NK-92 (cell line): Measurements from ENCODE around the gene DLG2.

Experiments used
- DNase-seq: peaks from one replicate; lab custom pipeline; 2025; ENCODE audit not compliant: unreplicated experiment; lab: John Stamatoyannopoulos, UW

The DLG2 gene

GRCh38 chr11:83671289-83671688 lies 1955.9 kb downstream of the DLG2 start:
- no peak for DNase-seq

- no peak for DNase-seq
These were observed 1961.0 kb downstream of the DLG2 start for GRCh38 chr11:83666149-83666548.

GRCh38 chr11:83663988-83664387 lies 1963.2 kb downstream of the DLG2 start:
- DNase-seq = no peak

GRCh38 chr11:83663446-83663845 lies 1963.7 kb downstream of the DLG2 start:
- no peak for DNase-seq

GRCh38 chr11:83662494-83662893 lies 1964.7 kb downstream of the DLG2 start:
- no peak for DNase-seq

- no peak for DNase-seq
These were observed 1965.4 kb downstream of the DLG2 start for GRCh38 chr11:83661491-83662350.

- DNase-seq = no peak
These were observed 1967.7 kb downstream of the DLG2 start for GRCh38 chr11:83659466-83659865.

GRCh38 chr11:83656796-83657330 lies 1970.3 kb downstream of the DLG2 start:
- no peak for DNase-seq

GRCh38 chr11:83655976-83656375 lies 1971.2 kb downstream of the DLG2 start:
- DNase-seq = no peak

GRCh38 chr11:83649528-83649855 lies 1977.7 kb downstream of the DLG2 start:
- DNase-seq = no peak

- no peak for DNase-seq
These were observed 1978.3 kb downstream of the DLG2 start for GRCh38 chr11:83648610-83649527.

GRCh38 chr11:83645561-83645960 lies 1981.6 kb downstream of the DLG2 start:
- DNase-seq = no peak

GRCh38 chr11:83643115-83643514 lies 1984.0 kb downstream of the DLG2 start:
- no peak for DNase-seq

GRCh38 chr11:83642500-83642899 lies 1984.6 kb downstream of the DLG2 start:
- no peak for DNase-seq

- no peak for DNase-seq
These were observed 1985.6 kb downstream of the DLG2 start for GRCh38 chr11:83641511-83641910.

- DNase-seq = no peak
These were observed 1987.0 kb downstream of the DLG2 start for GRCh38 chr11:83639995-83640758.

GRCh38 chr11:83635166-83635565 lies 1992.0 kb downstream of the DLG2 start:
- DNase-seq = no peak

- no peak for DNase-seq
These were observed 1996.9 kb downstream of the DLG2 start for GRCh38 chr11:83630211-83630610.

- no peak for DNase-seq
These were observed 1997.4 kb downstream of the DLG2 start for GRCh38 chr11:83629775-83630174.

- no peak for DNase-seq
These were observed 1998.4 kb downstream of the DLG2 start for GRCh38 chr11:83628622-83629355.
